ENCODE measurements around the gene HLCS.

Gene HLCS

GRCh38 chr21:36747041-36747814 lies 219.2 kb downstream of the HLCS start:
- no peaks in the 10 kb centered on the region for H4K20me1 ChIP-seq (ENCODE audit: insufficient read depth, low read length)
- no peaks in the 10 kb centered on the region for H3K79me2 ChIP-seq (ENCODE audit: low read length)
- no peak overlapping the region for H3K9ac ChIP-seq (ENCODE audit: low read length)
- H3K9me3 ChIP-seq (ENCODE audit: insufficient read depth, low read length), result no peaks in the 10 kb centered on the region
- no peaks in the 10 kb centered on the region for H3K36me3 ChIP-seq (replicated peaks; ENCODE audit: low read depth, low read length)
- no peak overlapping the region for H3K4me2 ChIP-seq (ENCODE audit: low read length)
- no peak overlapping the region for H3K4me3 ChIP-seq (ENCODE audit: low read length)
- no peak overlapping the region for H2AFZ ChIP-seq (ENCODE audit: low read depth, low read length)
- H3K27ac ChIP-seq (ENCODE audit: low read length), result no peak overlapping the region
- no peaks in the 10 kb centered on the region for H3K4me1 ChIP-seq (ENCODE audit: low read length)
- no peak for TF ChIP-seq CTCF (IDR thresholded peaks at IDR 0.05; ENCODE audit: low read depth, low read length)
- no peak for TF ChIP-seq EZH2phosphoT487 (IDR thresholded peaks at IDR 0.05; ENCODE audit: low read depth)
- H3K27me3 ChIP-seq (ENCODE audit: low read depth, low read length), result no peaks in the 10 kb centered on the region

GRCh38 chr21:36745459-36745858 lies 221.0 kb downstream of the HLCS start:
- TF ChIP-seq EZH2phosphoT487 (IDR thresholded peaks at IDR 0.05; ENCODE audit: low read depth) (no peak), CTCF (IDR thresholded peaks at IDR 0.05; ENCODE audit: low read depth, low read length) (no peak)
- no peak overlapping the region for H3K4me3 ChIP-seq (ENCODE audit: low read length)
- H2AFZ ChIP-seq (ENCODE audit: low read depth, low read length), result no peak overlapping the region
- H3K36me3 ChIP-seq (replicated peaks; ENCODE audit: low read depth, low read length), result no peaks in the 10 kb centered on the region
- H3K9ac ChIP-seq (ENCODE audit: low read length), result no peak overlapping the region
- H3K9me3 ChIP-seq (ENCODE audit: insufficient read depth, low read length), result no peaks in the 10 kb centered on the region
- no peak overlapping the region for H3K4me2 ChIP-seq (ENCODE audit: low read length)
- no peaks in the 10 kb centered on the region for H3K27me3 ChIP-seq (ENCODE audit: low read depth, low read length)
- H3K79me2 ChIP-seq (ENCODE audit: low read length), result no peaks in the 10 kb centered on the region
- no peak overlapping the region for H3K27ac ChIP-seq (ENCODE audit: low read length)
- H3K4me1 ChIP-seq (ENCODE audit: low read length), result no peaks in the 10 kb centered on the region
- H4K20me1 ChIP-seq (ENCODE audit: insufficient read depth, low read length), result no peaks in the 10 kb centered on the region

GRCh38 chr21:36744560-36745231 lies 221.8 kb downstream of the HLCS start:
- no peak overlapping the region for H3K27ac ChIP-seq (ENCODE audit: low read length)
- no peaks in the 10 kb centered on the region for H3K27me3 ChIP-seq (ENCODE audit: low read depth, low read length)
- no peak for TF ChIP-seq EZH2phosphoT487 (IDR thresholded peaks at IDR 0.05; ENCODE audit: low read depth)
- TF ChIP-seq CTCF (IDR thresholded peaks at IDR 0.05; ENCODE audit: low read depth, low read length), result no peak
- no peaks in the 10 kb centered on the region for H3K9me3 ChIP-seq (ENCODE audit: insufficient read depth, low read length)
- no peak overlapping the region for H3K4me3 ChIP-seq (ENCODE audit: low read length)
- no peak overlapping the region for H3K9ac ChIP-seq (ENCODE audit: low read length)
- H3K4me1 ChIP-seq (ENCODE audit: low read length), result no peaks in the 10 kb centered on the region
- no peak overlapping the region for H2AFZ ChIP-seq (ENCODE audit: low read depth, low read length)
- no peaks in the 10 kb centered on the region for H3K36me3 ChIP-seq (replicated peaks; ENCODE audit: low read depth, low read length)
- H3K79me2 ChIP-seq (ENCODE audit: low read length), result no peaks in the 10 kb centered on the region
- H3K4me2 ChIP-seq (ENCODE audit: low read length), result no peak overlapping the region
- H4K20me1 ChIP-seq (ENCODE audit: insufficient read depth, low read length), result no peaks in the 10 kb centered on the region

- Histone ChIP-seq H3K79me2 (ENCODE audit: low read length) (no peaks in the 10 kb centered on the region), H3K27ac (ENCODE audit: low read length) (no peak overlapping the region), H3K9ac (ENCODE audit: low read length) (no peak overlapping the region), H3K4me1 (ENCODE audit: low read length) (no peaks in the 10 kb centered on the region), H4K20me1 (ENCODE audit: insufficient read depth, low read length) (no peaks in the 10 kb centered on the region), H3K27me3 (ENCODE audit: low read depth, low read length) (no peaks in the 10 kb centered on the region), H3K9me3 (ENCODE audit: insufficient read depth, low read length) (no peaks in the 10 kb centered on the region), H2AFZ (ENCODE audit: low read depth, low read length) (no peak overlapping the region), H3K36me3 (replicated peaks; ENCODE audit: low read depth, low read length) (no peaks in the 10 kb centered on the region), H3K4me2 (ENCODE audit: low read length) (no peak overlapping the region), H3K4me3 (ENCODE audit: low read length) (no peak overlapping the region)
- no peak for TF ChIP-seq EZH2phosphoT487 (IDR thresholded peaks at IDR 0.05; ENCODE audit: low read depth)
Measured at GRCh38 chr21:36744190-36744559, 222.3 kb downstream of the HLCS start.

All from OCI-LY3 (cell line).